Heart left ventricle (tissue), 16 donors: ENCODE results near the gene DNMT1. TPM values are rescaled to one million over a fixed set of nuclear protein-coding genes. Genes with fewer than 3 reads are reported as not detected.

Experiments
- ATAC-seq, 4 donors: fragments of 200-7000 bp; cut with Tn5 transposase; one replicate each; pipeline ENCODE4 v1.9.1; 2020 to 2022; ENCODE audit warnings: moderate library complexity in 4 of 4, mild to moderate bottlenecking in 3 of 4, moderate number of reproducible peaks in 1 of 4
- DNase-seq, 5 donors: peaks; one replicate each; pipeline ENCODE4 v3.0.0-alpha.2; 2020
- H3K27ac ChIP-seq, 12 donors: fragments of 200-600 bp; sonication (generic) in 4 of 12; one replicate each; pipeline versions ENCODE4 v1.5.0 to v1.8.0; 2016 to 2022; ENCODE audit warnings: mild to moderate bottlenecking in 2 of 12
- H3K27me3 ChIP-seq, 9 donors: fragments of 200-600 bp; sonication (generic) in 2 of 9; one replicate each; pipeline versions ENCODE4 v1.5.1 to v1.8.0; 2016 to 2022; ENCODE audit warnings: mild to moderate bottlenecking in 3 of 9
- H3K36me3 ChIP-seq, 9 donors: fragments of 200-600 bp; sonication (generic) in 2 of 9; one replicate each; pipeline versions ENCODE4 v1.5.0 to v1.8.0; 2018 to 2022; ENCODE audit warnings: mild to moderate bottlenecking in 2 of 9
- H3K4me1 ChIP-seq, 12 donors: fragments of 200-600 bp; sonication (generic) in 4 of 12; one replicate each; pipeline versions ENCODE4 v1.5.0 to v1.8.0; 2016 to 2022; ENCODE audit warnings: mild to moderate bottlenecking in 3 of 12
- H3K4me3 ChIP-seq, 12 donors: fragments of 200-600 bp; sonication (generic) in 4 of 12; one replicate each; pipeline versions ENCODE4 v1.5.0 to v1.8.0; 2017 to 2022; ENCODE audit warnings: mild to moderate bottlenecking in 9 of 12, moderate library complexity in 4 of 12
- H3K9me3 ChIP-seq, 12 donors: fragments of 200-600 bp; sonication (generic) in 4 of 12; one replicate each; pipeline versions ENCODE4 v1.5.0 to v1.8.0; 2016 to 2022; ENCODE audit warnings: mild to moderate bottlenecking in 1 of 12
- POLR2A ChIP-seq, 2 donors: fragments of 450-650 bp; IDR thresholded peaks; one replicate each; pipeline ENCODE4 v1.6.1; 2017; ENCODE audit warnings: antibody characterized with exemption in 2 of 2, mild to moderate bottlenecking in 2 of 2, moderate library complexity in 2 of 2
- WGBS, 4 donors: extraction: QIAGEN DNeasy Blood & Tissue Kit in 2 of 4; methylation state at CpG; one replicate each; pipeline versions ENCODE4 v1.1.5 to v1.1.7; 2013 to 2018; 5-methylcytosine and 5-hydroxymethylcytosine counted together
- intact Hi-C, 10 donors: fragments of 100-400 bp; cut with DNase I; formaldehyde crosslinking; loops; one replicate each; pipeline versions ENCODE4 v1.11.1 to v1.14.2; 2022
- polyA plus RNA-seq, 2 donors: library from polyadenylated mRNA; stranded (reverse); fragments of 200-250 nt; gene quantifications; one replicate each; pipeline ENCODE4 v1.2.3, GENCODE V29; 2013
- total RNA-seq, 9 donors: library from RNA; depleted of rRNA in 2 of 9; stranded (reverse); fragments of >200 nt in 2 of 9; fragmentation: NEBNext Ultra II Directional in 3 of 9; extraction: Animal tissue kit (Norgen Biotek cat#: 25700) in 3 of 9; gene quantifications; one replicate each; pipeline versions ENCODE4 v1.1.0 to v1.2.4, GENCODE V29; 2016 to 2023
- TF ChIP-seq, protein P1 (sequence below), 12 donors: fragments of 200-600 bp; sonication (generic) in 4 of 12; IDR thresholded peaks; one replicate each; pipeline versions ENCODE4 v1.5.0 to v1.8.0; 2018 to 2022; ENCODE audit warnings: antibody characterized with exemption in 12 of 12, mild to moderate bottlenecking in 5 of 12
- donor health status: ischemic (EF 13 %, LVEDD 7.1; RV severe dilation, severe dysfunction).
- donor health status: healthy with polysubstance abuse.
- donor health status: DM: no; HTN: yes; CAD: no.
- donor health status: DM: no; HTN: no; CAD: no.
- donor health status: ischemic (EF 25% LVEDD 6.9; RV normal size, moderate dysfunction).
- donor health status: ischemic (EF 25% LVEDD 5.7; RV mildly dilated, moderate dysfunction).
- donor health status: healthy.
- donor health status: DM: yes; HTN: yes; CAD: no.
- donor health status: ischemic (EF 35%, LVEDD 5.7; RV mildly dilated, moderate dysfunction).
- donor health status: nonischemic (EF 11% LVEDD 7.7; RV severe dilation, severe dysfunction).
- donor health status: DM: yes; HTN: yes; CAD: no.
- donor health status: PGD.
- donor health status: ischemic (EF 29% LVEDD 5.4; RV normal size, mild dysfunction).
- donor health status: nonischemic (EF 23%, LVEDD 6.1; RV moderate dilation, normal function).

Gene DNMT1
- total and polyA plus RNA-seq, 11 donors = 16.1 to 61.6 (median 25.0) TPM

DNA sequence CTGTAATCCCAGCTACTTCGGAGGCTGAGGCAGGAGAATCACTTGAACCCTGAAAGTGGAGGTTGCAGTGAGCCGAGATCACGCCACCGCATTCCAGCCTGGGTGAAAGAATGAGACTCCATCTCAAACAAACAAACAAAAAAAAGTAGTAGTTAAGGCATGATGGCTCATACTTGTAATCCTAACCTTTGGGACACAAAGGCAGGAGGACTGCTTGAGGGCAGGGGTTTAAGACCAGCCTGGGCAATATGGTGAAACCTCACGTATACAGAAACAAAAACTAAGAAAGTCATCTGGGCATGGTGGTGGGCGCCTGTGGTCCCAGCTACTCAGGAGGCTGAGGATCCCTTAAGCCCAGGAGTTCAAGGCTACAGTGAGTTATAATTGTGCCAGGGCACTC lies 1.8 kb downstream of the DNMT1 start:
- Histone ChIP-seq H3K9me3 (no peaks in the 10 kb centered on the region), H3K27me3 (no peaks in the 10 kb centered on the region), H3K36me3 (peaks cover 0 to 38% (median 0%) of the 10 kb centered on the region in 9 donors), H3K4me3 (peak overlapping the region in 2 of 12 donors; percentile 76 to 94), H3K4me1 (peaks cover 0 to 38% (median 22%) of the 10 kb centered on the region in 12 donors), H3K27ac (peak overlapping the region in 1 of 12 donors; percentile 92)
- WGBS, 4 donors = 86 to 94% (median 92%) methylated on average over 6 of the region's 6 CpGs
- ATAC-seq = no peak
- no peak for DNase-seq
- intact Hi-C loops = loop anchor here in 6 of 10 donors (5.0 to 10.0 kb wide), 5 partner anchors 34 to 59 kb away; partner anchors contain the start of genes MRPL4 (in 1 of the 6) and S1PR2 (in 1 of the 6)
- TF ChIP-seq, protein P1, sequence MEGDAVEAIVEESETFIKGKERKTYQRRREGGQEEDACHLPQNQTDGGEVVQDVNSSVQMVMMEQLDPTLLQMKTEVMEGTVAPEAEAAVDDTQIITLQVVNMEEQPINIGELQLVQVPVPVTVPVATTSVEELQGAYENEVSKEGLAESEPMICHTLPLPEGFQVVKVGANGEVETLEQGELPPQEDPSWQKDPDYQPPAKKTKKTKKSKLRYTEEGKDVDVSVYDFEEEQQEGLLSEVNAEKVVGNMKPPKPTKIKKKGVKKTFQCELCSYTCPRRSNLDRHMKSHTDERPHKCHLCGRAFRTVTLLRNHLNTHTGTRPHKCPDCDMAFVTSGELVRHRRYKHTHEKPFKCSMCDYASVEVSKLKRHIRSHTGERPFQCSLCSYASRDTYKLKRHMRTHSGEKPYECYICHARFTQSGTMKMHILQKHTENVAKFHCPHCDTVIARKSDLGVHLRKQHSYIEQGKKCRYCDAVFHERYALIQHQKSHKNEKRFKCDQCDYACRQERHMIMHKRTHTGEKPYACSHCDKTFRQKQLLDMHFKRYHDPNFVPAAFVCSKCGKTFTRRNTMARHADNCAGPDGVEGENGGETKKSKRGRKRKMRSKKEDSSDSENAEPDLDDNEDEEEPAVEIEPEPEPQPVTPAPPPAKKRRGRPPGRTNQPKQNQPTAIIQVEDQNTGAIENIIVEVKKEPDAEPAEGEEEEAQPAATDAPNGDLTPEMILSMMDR (IDR thresholded peaks at IDR 0.05) = no peak
- no peak for TF ChIP-seq POLR2A (IDR thresholded peaks at IDR 0.05)

DNA sequence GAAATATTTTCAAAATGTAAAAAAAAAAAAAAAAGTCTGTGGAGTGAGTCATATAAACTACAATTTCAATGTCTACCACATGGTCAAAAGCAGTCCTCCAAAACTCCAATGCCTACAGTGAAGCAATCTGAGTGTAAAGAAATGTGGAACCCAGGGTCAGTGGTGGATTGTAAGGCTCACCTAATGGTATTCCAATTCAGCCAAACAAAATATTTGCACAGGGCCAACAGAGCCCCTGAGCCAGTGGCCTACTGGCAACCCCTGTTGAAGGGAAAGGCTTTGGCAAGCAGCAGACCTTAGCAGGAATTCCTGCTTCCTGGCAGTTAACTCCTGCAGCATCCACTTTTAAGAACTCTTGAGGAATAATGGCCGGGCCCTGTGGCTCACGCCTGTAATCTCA lies 3.4 kb downstream of the DNMT1 start:
- WGBS, 4 donors = 34 to 80% (median 60%) methylated on average over 2 of the region's 2 CpGs
- Histone ChIP-seq H3K27me3 (no peaks in the 10 kb centered on the region), H3K36me3 (peaks cover 0 to 42% (median under 1%) of the 10 kb centered on the region in 9 donors), H3K4me3 (no peak overlapping the region), H3K4me1 (peaks cover 0 to 48% (median 26%) of the 10 kb centered on the region in 12 donors), H3K9me3 (no peaks in the 10 kb centered on the region), H3K27ac (peak overlapping the region in 4 of 12 donors; percentile 17 to 38 (median 22))
- intact Hi-C loops = loop anchor here in 6 of 10 donors (5.0 to 10.0 kb wide), 5 partner anchors 36 to 61 kb away; partner anchors contain the start of genes MRPL4 (in 1 of the 6) and S1PR2 (in 1 of the 6)
- no peak for TF ChIP-seq POLR2A (IDR thresholded peaks at IDR 0.05)
- TF ChIP-seq, protein P1 (IDR thresholded peaks at IDR 0.05) = no peak
- peak in 2 of 5 donors; percentile 22 to 33 for DNase-seq
- ATAC-seq = peak in 1 of 4 donors; percentile 21

DNA sequence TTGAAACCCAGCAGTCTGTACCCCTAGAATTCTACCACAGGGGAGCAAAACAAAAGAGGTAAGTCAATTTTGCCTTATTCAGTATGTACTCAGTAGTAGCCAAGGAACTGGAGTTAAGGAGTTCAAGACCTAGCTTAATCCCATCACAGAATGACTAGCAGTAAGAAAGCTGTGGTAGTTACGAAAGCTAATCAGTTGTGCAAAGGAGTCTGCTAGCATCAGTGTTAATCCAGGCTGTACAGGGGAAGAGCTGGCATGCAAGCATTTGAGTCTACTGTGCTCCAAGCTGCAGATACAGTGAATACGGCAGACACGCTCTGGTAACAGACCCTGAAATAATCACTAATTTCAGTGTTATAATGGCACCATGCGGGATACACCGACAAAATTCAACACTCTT lies 4.7 kb downstream of the DNMT1 start:
- ATAC-seq (no peak), DNase-seq (no peak)
- Histone ChIP-seq H3K27me3 (no peaks in the 10 kb centered on the region), H3K9me3 (no peaks in the 10 kb centered on the region), H3K36me3 (peaks cover 0 to 55% (median 7%) of the 10 kb centered on the region in 9 donors), H3K4me1 (peaks cover 0 to 45% (median 25%) of the 10 kb centered on the region in 12 donors), H3K4me3 (no peak overlapping the region), H3K27ac (no peak overlapping the region)
- intact Hi-C loops = loop anchor here in 6 of 10 donors (5.0 to 10.0 kb wide), 5 partner anchors 37 to 62 kb away; partner anchors contain the start of genes MRPL4 (in 1 of the 6) and S1PR2 (in 1 of the 6)
- 94 to 96% (median 95%) methylated on average over 5 of the region's 5 CpGs for WGBS, 4 donors
- TF ChIP-seq, protein P1 (IDR thresholded peaks at IDR 0.05) = no peak
- no peak for TF ChIP-seq POLR2A (IDR thresholded peaks at IDR 0.05)

DNA sequence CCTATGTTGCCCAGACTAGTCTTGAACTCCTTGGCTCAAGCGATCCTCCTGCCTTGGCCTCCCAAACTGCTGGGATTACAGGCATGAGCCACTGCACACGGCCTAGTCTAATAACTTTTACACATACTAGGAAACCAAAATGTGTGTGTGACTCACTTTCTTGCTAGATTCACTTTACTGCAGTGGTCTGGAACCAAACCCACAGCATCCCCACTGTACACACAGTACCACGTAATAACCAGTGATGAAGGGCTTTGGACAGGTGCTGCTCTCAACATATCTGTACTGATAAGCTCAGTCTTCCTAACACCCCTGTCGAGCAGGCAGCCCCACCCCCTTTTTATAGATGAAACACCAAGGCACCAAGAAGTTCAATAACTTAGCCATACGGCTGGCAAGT lies 5.1 kb downstream of the DNMT1 start:
- Histone ChIP-seq H3K36me3 (peaks cover 0 to 59% (median 11%) of the 10 kb centered on the region in 9 donors), H3K9me3 (no peaks in the 10 kb centered on the region), H3K4me1 (peaks cover 0 to 44% (median 24%) of the 10 kb centered on the region in 12 donors), H3K27me3 (no peaks in the 10 kb centered on the region), H3K4me3 (no peak overlapping the region), H3K27ac (no peak overlapping the region)
- intact Hi-C loops = loop anchor here in 6 of 10 donors (5.0 to 10.0 kb wide), 5 partner anchors 38 to 63 kb away; partner anchors contain the start of genes MRPL4 (in 1 of the 6) and S1PR2 (in 1 of the 6)
- TF ChIP-seq POLR2A (IDR thresholded peaks at IDR 0.05) = no peak
- TF ChIP-seq, protein P1 (IDR thresholded peaks at IDR 0.05) = no peak
- no peak for DNase-seq
- WGBS, 4 donors = 81 to 84% (median 83%) methylated on average over 5 of the region's 5 CpGs
- ATAC-seq = no peak
